Liver (tissue), 9 donors: Measurements from ENCODE around the gene APPBP2. TPM values are rescaled to one million over a fixed set of nuclear protein-coding genes. Genes with fewer than 3 reads are reported as not detected.
A peak's percentile ranks its signal among the peaks of the same experiment; 100 is the strongest.

Experiments used
- DNase-seq: peaks from one replicate; pipeline ENCODE4 v3.0.0-alpha.2; 2017; ENCODE audit warnings: low spot score
- H3K27ac ChIP-seq, 2 donors: one replicate each; pipeline ENCODE4 v1.7.0; 2013; ENCODE audit warnings: inconsistent platforms in 2 of 2, low read length in 2 of 2, control low read depth in 1 of 2, low read depth in 1 of 2, mild to moderate bottlenecking in 1 of 2
- H3K27me3 ChIP-seq, 4 donors: one replicate each; pipeline versions ENCODE4 v1.6.1 to v1.7.0; 2013; ENCODE audit warnings: low read length in 3 of 4, inconsistent platforms in 1 of 4, mild to moderate bottlenecking in 1 of 4, moderate library complexity in 1 of 4; ENCODE audit not compliant: control insufficient read depth in 4 of 4, insufficient read depth in 4 of 4
- H3K36me3 ChIP-seq, 4 donors: one replicate each; pipeline versions ENCODE4 v1.6.1 to v1.7.0; 2013; ENCODE audit warnings: low read length in 3 of 4, mild to moderate bottlenecking in 3 of 4, low read depth in 1 of 4, moderate library complexity in 1 of 4; ENCODE audit not compliant: control insufficient read depth in 4 of 4, insufficient read depth in 3 of 4
- H3K4me1 ChIP-seq, 4 donors: one replicate each; pipeline versions ENCODE4 v1.6.1 to v1.7.0; 2013; ENCODE audit warnings: low read length in 3 of 4, mild to moderate bottlenecking in 3 of 4, moderate library complexity in 1 of 4; ENCODE audit not compliant: control insufficient read depth in 4 of 4, insufficient read depth in 4 of 4
- H3K4me3 ChIP-seq, 3 donors: one replicate each; pipeline versions ENCODE4 v1.6.1 to v1.7.0; 2013; ENCODE audit warnings: low read length in 3 of 3, control low read depth in 1 of 3, low read depth in 1 of 3, mild to moderate bottlenecking in 1 of 3
- H3K9ac ChIP-seq, 2 donors: one replicate each; pipeline ENCODE4 v1.7.0; 2013; ENCODE audit warnings: low read length in 2 of 2, mild to moderate bottlenecking in 2 of 2, moderate library complexity in 2 of 2, control low read depth in 1 of 2, low read depth in 1 of 2
- H3K9me3 ChIP-seq, 4 donors: one replicate each; pipeline versions ENCODE4 v1.6.1 to v1.7.0; 2013; ENCODE audit warnings: low read length in 3 of 4; ENCODE audit not compliant: control insufficient read depth in 4 of 4
- FOXA2 ChIP-seq: IDR thresholded peaks from 2 replicates; pipeline ENCODE4 v1.6.1; 2016; ENCODE audit warnings: antibody characterized with exemption
- HNF4G ChIP-seq: IDR thresholded peaks from 2 replicates; pipeline ENCODE4 v1.6.1; 2016; ENCODE audit warnings: antibody characterized with exemption
- RAD21 ChIP-seq, 2 donors: IDR thresholded peaks; 2 replicates each; pipeline ENCODE4 v1.6.1; 2016; ENCODE audit warnings: antibody characterized with exemption in 2 of 2, mild to moderate bottlenecking in 2 of 2
- RXRA ChIP-seq, 2 donors: IDR thresholded peaks; 2 replicates each; pipeline ENCODE4 v1.6.1; 2017 to 2018; ENCODE audit warnings: antibody characterized with exemption in 2 of 2, mild to moderate bottlenecking in 1 of 2
- SP1 ChIP-seq: IDR thresholded peaks from 2 replicates; pipeline ENCODE4 v1.6.1; 2018; ENCODE audit warnings: antibody characterized with exemption, mild to moderate bottlenecking
- TAF1 ChIP-seq: conservative IDR thresholded peaks from 2 replicates; pipeline ENCODE4 v1.6.1; 2016; ENCODE audit warnings: antibody characterized with exemption, mild to moderate bottlenecking
- WGBS: extraction: QIAGEN DNeasy Blood & Tissue Kit; methylation state at CpG from one replicate; pipeline ENCODE4 v1.1.7; 2013; 5-methylcytosine and 5-hydroxymethylcytosine counted together
- polyA plus RNA-seq, 2 donors: library from polyadenylated mRNA; stranded (reverse) in 1 of 2; unstranded in 1 of 2; fragments of 200-250 nt in 1 of 2; fragments of >200 nt in 1 of 2; fragmentation: Nextera tagmentation in 1 of 2; extraction: Ambion mirVana in 1 of 2; gene quantifications; one replicate each; pipeline versions ENCODE4 v1.2.1 to v1.2.3, GENCODE V29; 2013 to 2015
- total RNA-seq, 2 donors: library from RNA; depleted of rRNA; stranded (reverse); fragments of >200 nt; gene quantifications; one replicate each; pipeline ENCODE4 v1.2.3, GENCODE V29; 2014
- TF ChIP-seq, protein P1 (sequence below): IDR thresholded peaks from 2 replicates; pipeline ENCODE4 v1.6.1; 2016; ENCODE audit warnings: antibody characterized with exemption
- TF ChIP-seq, protein P2 (sequence below): IDR thresholded peaks from 2 replicates; pipeline ENCODE4 v1.6.1; 2016; ENCODE audit warnings: antibody characterized with exemption
- TF ChIP-seq, protein P3 (sequence below): IDR thresholded peaks from 2 replicates; pipeline ENCODE4 v1.6.1; 2016; ENCODE audit warnings: antibody characterized with exemption
- donor health status: healthy.
- donor health status: healthy.
- donor health status: healthy.
- donor health status: healthy.
- donor health status: healthy.

The APPBP2 gene
- total and polyA plus RNA-seq, 4 donors = 4.6 to 17.3 (median 9.2) TPM

DNA sequence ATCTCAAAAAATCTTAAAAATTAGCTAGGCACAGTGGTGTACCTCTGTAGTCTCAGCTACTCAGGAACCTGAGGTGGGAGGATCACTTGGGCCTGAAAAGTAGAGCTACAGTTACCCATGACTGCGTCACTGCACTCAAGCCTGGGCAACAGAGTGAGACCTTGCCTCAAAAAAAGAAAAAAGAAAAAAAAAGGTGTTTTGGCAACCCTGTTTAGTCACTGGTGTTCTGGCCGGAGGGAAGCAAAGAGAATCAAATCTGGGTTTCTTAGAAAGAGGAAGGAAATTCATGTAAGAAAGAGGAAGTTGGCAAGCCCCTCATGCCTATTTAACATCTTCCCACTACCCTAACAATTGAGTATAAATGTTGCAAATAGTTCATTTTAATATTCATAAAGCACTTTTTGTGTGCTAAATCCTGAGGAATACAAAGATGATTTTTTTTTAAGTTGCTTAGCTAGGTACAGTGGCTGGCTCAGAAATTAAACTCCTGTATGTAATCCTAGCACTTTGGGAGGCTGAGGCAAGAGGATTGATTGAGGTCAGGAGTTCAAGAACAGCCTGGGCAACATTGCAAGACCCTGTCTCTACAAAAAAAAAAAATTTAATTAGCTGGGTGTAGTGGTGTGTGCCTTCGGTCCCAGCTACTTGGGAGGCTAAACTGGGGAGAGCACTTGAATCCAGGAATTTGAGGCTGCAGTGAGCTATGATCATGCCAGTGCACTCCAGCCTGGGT is 127.6 kb downstream of the APPBP2 start:
- Histone ChIP-seq H3K9me3 (no peaks in the 10 kb centered on the region), H3K4me1 (peaks cover 0 to under 1% (median under 1%) of the 10 kb centered on the region in 4 donors), H3K4me3 (no peak overlapping the region), H3K27me3 (no peaks in the 10 kb centered on the region), H3K27ac (peak overlapping the region in 1 of 2 donors; percentile 36), H3K36me3 (no peaks in the 10 kb centered on the region), H3K9ac (no peak overlapping the region)
- no peak for DNase-seq
- TF ChIP-seq RAD21 (IDR thresholded peaks at IDR 0.05) = no peak
- TF ChIP-seq, protein P1, sequence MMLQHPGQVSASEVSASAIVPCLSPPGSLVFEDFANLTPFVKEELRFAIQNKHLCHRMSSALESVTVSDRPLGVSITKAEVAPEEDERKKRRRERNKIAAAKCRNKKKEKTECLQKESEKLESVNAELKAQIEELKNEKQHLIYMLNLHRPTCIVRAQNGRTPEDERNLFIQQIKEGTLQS = no peak
- no peak for TF ChIP-seq TAF1
- WGBS = 80% methylated on average over 3 of the region's 3 CpGs

DNA sequence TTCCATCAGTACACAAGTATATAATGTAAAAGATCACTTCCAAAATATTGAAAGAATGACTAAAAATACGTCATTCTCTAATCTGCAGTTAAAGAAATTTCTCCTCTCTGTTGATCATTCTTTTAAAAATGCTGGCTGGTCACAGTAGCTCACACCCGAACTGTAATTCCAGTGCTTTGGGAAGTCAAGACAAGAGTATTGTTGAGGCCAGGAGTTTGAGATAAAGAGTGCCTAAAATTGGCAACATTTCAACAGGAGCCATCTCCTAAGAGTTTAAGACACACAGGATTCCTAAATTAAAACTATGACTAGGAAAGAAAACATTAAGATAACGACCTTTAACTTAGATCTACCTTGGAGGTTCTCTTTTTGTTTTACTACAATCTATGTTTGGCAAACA is 129.6 kb downstream of the APPBP2 start:
- WGBS = 83% methylated on average over 3 of the region's 3 CpGs
- no peaks in the 10 kb centered on the region for H3K27me3 ChIP-seq
- peaks cover 0 to 4% (median 2%) of the 10 kb centered on the region in 4 donors for H3K4me1 ChIP-seq

DNA sequence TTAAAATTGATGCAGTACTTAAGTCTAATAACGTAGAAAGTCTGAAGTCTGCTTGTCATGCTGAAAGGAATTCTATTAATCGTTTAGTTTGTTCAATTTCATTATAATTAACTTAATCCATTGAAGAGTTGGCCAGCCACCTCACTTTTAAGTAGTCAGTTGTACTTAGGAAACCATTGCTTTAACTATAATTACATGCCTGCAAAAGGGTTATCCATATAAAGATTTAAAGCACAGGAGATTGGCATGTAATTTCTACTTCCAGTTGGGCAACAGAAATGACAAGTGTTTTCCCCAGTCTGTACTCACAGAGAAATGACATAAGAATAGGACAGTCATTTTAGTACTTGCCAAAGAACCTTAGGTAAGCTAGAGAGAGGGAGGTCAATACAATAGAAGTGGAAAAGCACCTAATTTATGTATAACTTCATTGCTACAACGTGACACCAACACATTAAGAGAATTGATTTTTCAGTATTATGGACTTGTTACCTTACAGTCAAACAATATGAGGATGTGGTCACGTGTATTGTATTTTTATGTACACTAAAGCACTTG is 130.5 kb downstream of the APPBP2 start:
- WGBS = 84% methylated on average over 4 of the region's 4 CpGs

More for the DNA sequence above, 129.6 kb downstream of the APPBP2 start:
- DNase-seq = no peak
- Histone ChIP-seq H3K9ac (no peak overlapping the region), H3K4me3 (no peak overlapping the region), H3K9me3 (no peaks in the 10 kb centered on the region), H3K36me3 (no peaks in the 10 kb centered on the region), H3K27ac (no peak overlapping the region)
- TF ChIP-seq RXRA (IDR thresholded peaks at IDR 0.05) = no peak
- TF ChIP-seq, protein P2, sequence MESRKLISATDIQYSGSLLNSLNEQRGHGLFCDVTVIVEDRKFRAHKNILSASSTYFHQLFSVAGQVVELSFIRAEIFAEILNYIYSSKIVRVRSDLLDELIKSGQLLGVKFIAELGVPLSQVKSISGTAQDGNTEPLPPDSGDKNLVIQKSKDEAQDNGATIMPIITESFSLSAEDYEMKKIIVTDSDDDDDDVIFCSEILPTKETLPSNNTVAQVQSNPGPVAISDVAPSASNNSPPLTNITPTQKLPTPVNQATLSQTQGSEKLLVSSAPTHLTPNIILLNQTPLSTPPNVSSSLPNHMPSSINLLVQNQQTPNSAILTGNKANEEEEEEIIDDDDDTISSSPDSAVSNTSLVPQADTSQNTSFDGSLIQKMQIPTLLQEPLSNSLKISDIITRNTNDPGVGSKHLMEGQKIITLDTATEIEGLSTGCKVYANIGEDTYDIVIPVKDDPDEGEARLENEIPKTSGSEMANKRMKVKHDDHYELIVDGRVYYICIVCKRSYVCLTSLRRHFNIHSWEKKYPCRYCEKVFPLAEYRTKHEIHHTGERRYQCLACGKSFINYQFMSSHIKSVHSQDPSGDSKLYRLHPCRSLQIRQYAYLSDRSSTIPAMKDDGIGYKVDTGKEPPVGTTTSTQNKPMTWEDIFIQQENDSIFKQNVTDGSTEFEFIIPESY = no peak

More for the DNA sequence above, 130.5 kb downstream of the APPBP2 start:
- H3K4me3 ChIP-seq = no peak overlapping the region
- H3K9ac ChIP-seq = no peak overlapping the region
- H3K36me3 ChIP-seq = no peaks in the 10 kb centered on the region
- TF ChIP-seq FOXA2 = no peak
- TF ChIP-seq HNF4G = no peak
- TF ChIP-seq RAD21 (IDR thresholded peaks at IDR 0.05) = no peak
- TF ChIP-seq TAF1 = no peak
- TF ChIP-seq, protein P2 = no peak
- TF ChIP-seq SP1 = no peak
- TF ChIP-seq, protein P1 = no peak
- TF ChIP-seq, protein P3, sequence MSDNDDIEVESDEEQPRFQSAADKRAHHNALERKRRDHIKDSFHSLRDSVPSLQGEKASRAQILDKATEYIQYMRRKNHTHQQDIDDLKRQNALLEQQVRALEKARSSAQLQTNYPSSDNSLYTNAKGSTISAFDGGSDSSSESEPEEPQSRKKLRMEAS = no peak
- peaks cover 0 to 12% (median 4%) of the 10 kb centered on the region in 4 donors for H3K4me1 ChIP-seq
- no peaks in the 10 kb centered on the region for H3K9me3 ChIP-seq
- peak overlapping the region in 1 of 2 donors; percentile 22 for H3K27ac ChIP-seq
- H3K27me3 ChIP-seq = no peaks in the 10 kb centered on the region
- no peak for DNase-seq
